ENCODE results near the gene CDR2.

GRCh38 chr16:22322741-22323140 is 51.7 kb downstream of the CDR2 start:
- no peak for TF ChIP-seq ZFP41 (tag by site-specific recombination; IDR thresholded peaks at IDR 0.05; ENCODE audit: borderline replicate concordance)
- no peak for TF ChIP-seq ZBTB44 (tag by site-specific recombination; IDR thresholded peaks at IDR 0.05)
- TF ChIP-seq ZNF175 (tag by site-specific recombination; IDR thresholded peaks at IDR 0.05) = no peak
- TF ChIP-seq ZNF488 (tag by site-specific recombination; IDR thresholded peaks at IDR 0.05) = no peak
- TF ChIP-seq ZBTB11 (tag by site-specific recombination; conservative IDR thresholded peaks at IDR 0.05; ENCODE audit: low read depth) = no peak
- no peak for TF ChIP-seq CTCF (tag by site-specific recombination; IDR thresholded peaks at IDR 0.05)
- TF ChIP-seq ZNF2 (tag by site-specific recombination; IDR thresholded peaks at IDR 0.05) = no peak
- no peak for TF ChIP-seq ZXDB (tag by site-specific recombination; IDR thresholded peaks at IDR 0.05)
- TF ChIP-seq ZNF670 (tag by site-specific recombination; IDR thresholded peaks at IDR 0.05; ENCODE audit: low read depth) = no peak
- no peak for TF ChIP-seq ATF2 (tag by site-specific recombination; IDR thresholded peaks at IDR 0.05; ENCODE audit: low read depth)
- no peak for TF ChIP-seq ZNF426 (tag by site-specific recombination; IDR thresholded peaks at IDR 0.05)
